ENCODE data around the gene RREB1. TPM values are rescaled to one million over a fixed set of nuclear protein-coding genes. Genes with fewer than 3 reads are reported as not detected.
"Not testable (repeated sequence)": the region's sequence is repeated elsewhere in the genome, so short reads cannot be mapped to it uniquely, and the experiment has no call there.

RREB1 gene
- total RNA-seq, 4 donors from 2014 or later: 17.7 to 36.6 (median 28.8) TPM

GRCh38 chr6:7154341-7155139, 46.8 kb downstream of the RREB1 start:
- Histone ChIP-seq H3K9me3 (no peaks in the 10 kb centered on the region), H3K36me3 (no peaks in the 10 kb centered on the region), H3K4me1 (peaks cover 55 to 79% (median 68%) of the 10 kb centered on the region in 4 donors), H3K27ac (replicated peaks in 1 of 4) (peak overlapping the region in 1 of 4 donors; percentile 63), H3K27me3 (no peaks in the 10 kb centered on the region), H3K4me3 (no peak overlapping the region)
- intact Hi-C loops (cut with DNase I): no loop called here
- DNase-seq (ENCODE audit: extremely low spot score): no peak
- TF ChIP-seq CTCF (IDR thresholded peaks at IDR 0.05): no peak
- TF ChIP-seq POLR2AphosphoS5 (IDR thresholded peaks at IDR 0.05): no peak
- TF ChIP-seq POLR2A (IDR thresholded peaks at IDR 0.05; ENCODE audit: low read depth): no peak
- 73% methylated on average over 13 of the region's 13 CpGs for WGBS

GRCh38 chr6:7155871-7156579, 48.3 kb downstream of the RREB1 start:
- WGBS: 42% methylated on average over 7 of the region's 7 CpGs
- intact Hi-C loops (cut with DNase I): no loop called here
- Histone ChIP-seq H3K27ac (replicated peaks in 1 of 4) (peak overlapping the region; percentile 37 to 63 (median 48)), H3K4me1 (peaks cover 50 to 92% (median 71%) of the 10 kb centered on the region in 4 donors), H3K27me3 (no peaks in the 10 kb centered on the region), H3K9me3 (no peaks in the 10 kb centered on the region), H3K36me3 (no peaks in the 10 kb centered on the region), H3K4me3 (no peak overlapping the region)
- TF ChIP-seq CTCF (IDR thresholded peaks at IDR 0.05) (no peak), EP300 (IDR thresholded peaks at IDR 0.05) (no peak), POLR2A (IDR thresholded peaks at IDR 0.05; ENCODE audit: low read depth) (no peak), POLR2AphosphoS5 (IDR thresholded peaks at IDR 0.05) (no peak)
- DNase-seq (ENCODE audit: extremely low spot score): no peak

- peaks cover 46 to 92% (median 68%) of the 10 kb centered on the region in 4 donors for H3K4me1 ChIP-seq
- no peaks in the 10 kb centered on the region for H3K27me3 ChIP-seq
- 56% methylated on average over 10 of the region's 11 CpGs for WGBS
- intact Hi-C loops (cut with DNase I): no loop called here
- TF ChIP-seq CTCF (IDR thresholded peaks at IDR 0.05) (no peak), POLR2A (IDR thresholded peaks at IDR 0.05; ENCODE audit: low read depth) (no peak), POLR2AphosphoS5 (IDR thresholded peaks at IDR 0.05) (no peak), EP300 (IDR thresholded peaks at IDR 0.05) (no peak)
- H3K4me3 ChIP-seq: no peak overlapping the region
- no peaks in the 10 kb centered on the region for H3K36me3 ChIP-seq
- DNase-seq (ENCODE audit: extremely low spot score): no peak
- peak overlapping the region; percentile 37 to 63 (median 48) for H3K27ac ChIP-seq (replicated peaks in 1 of 4)
- H3K9me3 ChIP-seq: no peaks in the 10 kb centered on the region
Measured at GRCh38 chr6:7156643-7157278, 49.0 kb downstream of the RREB1 start.

- Histone ChIP-seq H3K4me1 (peaks cover 48 to 92% (median 69%) of the 10 kb centered on the region in 4 donors), H3K27ac (replicated peaks in 1 of 4) (peak overlapping the region; percentile 1 to 63 (median 42))
- H3K36me3 ChIP-seq; H3K27me3 ChIP-seq; H3K9me3 ChIP-seq; H3K4me3 ChIP-seq; intact Hi-C loops (cut with DNase I); DNase-seq (ENCODE audit: extremely low spot score): not testable (repeated sequence)
- 93% methylated on average over 7 of the region's 7 CpGs for WGBS
Measured at GRCh38 chr6:7157307-7157706, 49.5 kb downstream of the RREB1 start.
